ENCODE results near the gene MTCL3. TPM values are rescaled to one million over a fixed set of nuclear protein-coding genes. Genes with fewer than 3 reads are reported as not detected.

Gene MTCL3

DNA sequence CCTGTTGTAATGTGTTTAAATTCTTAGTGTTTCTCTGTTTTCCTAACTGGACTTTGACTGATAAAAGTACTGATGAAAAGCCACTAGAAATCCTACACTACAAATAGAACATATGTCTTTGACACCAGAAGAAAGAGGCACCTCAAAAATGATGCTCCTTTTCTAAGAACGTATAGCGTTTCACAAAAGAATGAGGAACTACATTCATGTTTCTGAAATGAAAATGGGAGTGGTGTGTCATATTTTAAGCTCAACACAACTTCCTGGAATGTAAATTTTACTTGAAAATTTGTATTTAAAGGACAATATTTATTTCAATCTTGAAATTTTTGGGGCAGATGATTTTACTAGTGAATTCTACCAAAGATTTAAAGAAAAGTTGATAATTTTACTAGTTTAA lies 95.2 kb downstream of the MTCL3 start:
- 36 to 67% methylated on average over 2 of the region's 2 CpGs for WGBS, 2 donors
- DNase-seq, result no peak
- peaks cover 0 to 7% (median 3%) of the 10 kb centered on the region in 3 donors for H3K4me1 ChIP-seq
- intact Hi-C loops (cut with DNase I), result loop anchor here (5.0 kb wide), 1 partner anchor 122 kb away; no protein-coding TSS in a partner anchor
- TF ChIP-seq, protein P1, sequence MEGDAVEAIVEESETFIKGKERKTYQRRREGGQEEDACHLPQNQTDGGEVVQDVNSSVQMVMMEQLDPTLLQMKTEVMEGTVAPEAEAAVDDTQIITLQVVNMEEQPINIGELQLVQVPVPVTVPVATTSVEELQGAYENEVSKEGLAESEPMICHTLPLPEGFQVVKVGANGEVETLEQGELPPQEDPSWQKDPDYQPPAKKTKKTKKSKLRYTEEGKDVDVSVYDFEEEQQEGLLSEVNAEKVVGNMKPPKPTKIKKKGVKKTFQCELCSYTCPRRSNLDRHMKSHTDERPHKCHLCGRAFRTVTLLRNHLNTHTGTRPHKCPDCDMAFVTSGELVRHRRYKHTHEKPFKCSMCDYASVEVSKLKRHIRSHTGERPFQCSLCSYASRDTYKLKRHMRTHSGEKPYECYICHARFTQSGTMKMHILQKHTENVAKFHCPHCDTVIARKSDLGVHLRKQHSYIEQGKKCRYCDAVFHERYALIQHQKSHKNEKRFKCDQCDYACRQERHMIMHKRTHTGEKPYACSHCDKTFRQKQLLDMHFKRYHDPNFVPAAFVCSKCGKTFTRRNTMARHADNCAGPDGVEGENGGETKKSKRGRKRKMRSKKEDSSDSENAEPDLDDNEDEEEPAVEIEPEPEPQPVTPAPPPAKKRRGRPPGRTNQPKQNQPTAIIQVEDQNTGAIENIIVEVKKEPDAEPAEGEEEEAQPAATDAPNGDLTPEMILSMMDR (IDR thresholded peaks at IDR 0.05), result no peak
- H3K9me3 ChIP-seq, result no peaks in the 10 kb centered on the region
- no peak overlapping the region for H3K27ac ChIP-seq
- no peaks in the 10 kb centered on the region for H3K27me3 ChIP-seq
- no peaks in the 10 kb centered on the region for H3K36me3 ChIP-seq
- no peak overlapping the region for H3K4me3 ChIP-seq

Small RNAs within 50 kb of the gene (small RNA-seq; reads per million reads assigned to genes)
- 0 reads per million in 4 donors for gene KIAA0408

Other genes with a start within 250 kb of the MTCL3 start
- gene ECHDC1, start 175.7 kb downstream of the MTCL3 start, total RNA-seq, result 10 to 100 TPM; 29.6 to 70.8 (median 53.5) TPM
- gene KIAA0408, start 59.9 kb downstream of the MTCL3 start, total RNA-seq, result 10 to 100 TPM in 1 of 4 donors, 1 to 10 TPM in 1, under 1 TPM in 2; 0.34 to 16.4 (median 2.0) TPM
- under 1 TPM in 1 of 4 donors, not detected in 3; 0.85 TPM for gene C6orf58, start 57.8 kb upstream of the MTCL3 start, total RNA-seq

Measured in esophagus squamous epithelium (tissue), 5 donors.